PC-3 (cell line): ENCODE measurements around the gene SPSB1. TPM values are rescaled to one million over a fixed set of nuclear protein-coding genes. Genes with fewer than 3 reads are reported as not detected.

ENCODE experiments used
- ATAC-seq: fragments of 200-7000 bp; cut with Tn5 transposase; 2 replicates; pipeline ENCODE4 v1.9.1; 2020; ENCODE audit warnings: mild to moderate bottlenecking, moderate library complexity
- BruUV-seq: library from RNA; stranded (reverse); fragments of 400-500 nt; replicated peaks from 2 replicates; lab custom pipeline; 2021; lab: Mats Ljungman, UMichigan
- CTCF ChIA-PET: fragments of 300-600 bp; sonication (Branson Sonifier 250); formaldehyde crosslinking; loops from one replicate; lab custom pipeline; 2022; ENCODE audit warnings: antibody characterized with exemption; lab: Charles Lee
- POLR2A ChIA-PET: fragments of 300-600 bp; sonication (Branson Sonifier 250); formaldehyde crosslinking; loops from one replicate; lab custom pipeline; 2022; ENCODE audit warnings: antibody characterized with exemption; ENCODE audit not compliant: unreplicated experiment; lab: Charles Lee
- DNase-seq: peaks from one replicate; pipeline ENCODE4 v3.0.0-alpha.2; 2015
- H2AFZ ChIP-seq: fragments of 300-600 bp; sonication (generic); 2 replicates; pipeline ENCODE4 v1.6.0; 2016; ENCODE audit warnings: antibody characterized with exemption, low read length
- H3F3A ChIP-seq: fragments of 300-600 bp; sonication (generic); one replicate; pipeline ENCODE4 v1.6.0; 2017; ENCODE audit warnings: antibody characterized with exemption, low read length, control low read depth, mild to moderate bottlenecking; ENCODE audit not compliant: unreplicated experiment
- H3K27ac ChIP-seq: fragments of 300-600 bp; sonication (generic); 2 replicates; pipeline ENCODE4 v1.5.1; 2016; ENCODE audit warnings: mild to moderate bottlenecking, low read length
- H3K27me3 ChIP-seq: fragments of 300-600 bp; sonication (generic); 2 replicates; pipeline ENCODE4 v1.6.1; 2016; ENCODE audit warnings: low read length, mixed read lengths
- H3K36me3 ChIP-seq: fragments of 300-600 bp; sonication (generic); 2 replicates; pipeline ENCODE4 v1.6.1; 2016; ENCODE audit warnings: low read depth, mixed run types, low read length, mixed read lengths
- H3K4me1 ChIP-seq: fragments of 300-600 bp; sonication (generic); 2 replicates; pipeline ENCODE4 v1.5.1; 2016; ENCODE audit warnings: low read length; ENCODE audit not compliant: insufficient read depth
- H3K4me2 ChIP-seq: fragments of 300-600 bp; sonication (generic); 2 replicates; pipeline ENCODE4 v1.6.0; 2016; ENCODE audit warnings: low read length
- H3K4me3 ChIP-seq: fragments of 300-600 bp; sonication (generic); 2 replicates; pipeline ENCODE4 v1.5.1; 2016; ENCODE audit warnings: mild to moderate bottlenecking, low read length, mixed read lengths
- H3K79me2 ChIP-seq: fragments of 300-600 bp; sonication (generic); 2 replicates; pipeline ENCODE4 v1.6.1; 2017; ENCODE audit warnings: low read length, mixed read lengths
- H3K9ac ChIP-seq: fragments of 300-600 bp; sonication (generic); 2 replicates; pipeline ENCODE4 v1.6.0; 2016; ENCODE audit warnings: mild to moderate bottlenecking, low read length
- H3K9me2 ChIP-seq: fragments of 300-600 bp; sonication (generic); replicated peaks from 2 replicates; pipeline ENCODE4 v1.6.1; 2016; ENCODE audit warnings: mixed run types, low read length, mixed read lengths
- H3K9me3 ChIP-seq: fragments of 300-600 bp; sonication (generic); 2 replicates; pipeline ENCODE4 v1.6.1; 2016; ENCODE audit warnings: low read length, mixed read lengths
- H4K20me1 ChIP-seq: fragments of 300-600 bp; sonication (generic); 2 replicates; pipeline ENCODE4 v1.6.1; 2016; ENCODE audit warnings: low read length, mixed read lengths
- CTCF ChIP-seq: fragments of 300-600 bp; sonication (generic); conservative IDR thresholded peaks from 2 replicates; pipeline ENCODE4 v1.5.1; 2017; ENCODE audit warnings: antibody characterized with exemption, low read depth, mild to moderate bottlenecking, low read length
- EZH2 ChIP-seq: fragments of 300-600 bp; sonication (generic); IDR thresholded peaks from one replicate; pipeline ENCODE4 v1.6.1; 2017; ENCODE audit warnings: antibody characterized with exemption, mild to moderate bottlenecking, low read length; ENCODE audit not compliant: unreplicated experiment
- EZH2phosphoT487 ChIP-seq: fragments of 300-600 bp; sonication (generic); IDR thresholded peaks from 2 replicates; pipeline ENCODE4 v1.6.1; 2018; ENCODE audit warnings: mild to moderate bottlenecking, antibody characterized with exemption, low read length, borderline replicate concordance
- intact Hi-C: fragments of 100-400 bp; cut with micrococcal nuclease; formaldehyde crosslinking; loops from 2 replicates; pipeline ENCODE4 v1.9.0; 2023
- total RNA-seq: library from RNA; depleted of rRNA; stranded (reverse); fragments of >200 nt; gene quantifications from 2 replicates; pipeline ENCODE4 v1.2.3, GENCODE V29; 2014

Gene SPSB1
- total RNA-seq, 1 experiment from 2014 or later, result 18.1 TPM

- no peak for ATAC-seq
- Histone ChIP-seq H2AFZ (no peak overlapping the region), H3K9me3 (no peaks in the 10 kb centered on the region), H3K4me2 (0 out of 2 replicates have a peak overlapping the region, but pooled peaks have one; percentile 11), H3K27ac (peak overlapping the region; percentile 52; the same call in 1 of the 2 replicates), H3K4me1 (peaks cover 6% of the 10 kb centered on the region; the same call in 1 of the 2 replicates), H3F3A (no peaks in the 10 kb centered on the region), H3K9me2 (no peaks in the 10 kb centered on the region), H4K20me1 (peaks cover 12% of the 10 kb centered on the region), H3K79me2 (peaks cover 89% of the 10 kb centered on the region), H3K4me3 (no peak overlapping the region), H3K27me3 (no peaks in the 10 kb centered on the region), H3K9ac (no peak overlapping the region), H3K36me3 (no peaks in the 10 kb centered on the region)
- ChIA-PET POLR2A (no interaction called here), CTCF (no interaction called here)
- no peak for DNase-seq
- intact Hi-C loops, result no loop called here
- no TSS peak for BruUV-seq
- no peak for TF ChIP-seq EZH2phosphoT487
- TF ChIP-seq EZH2, result no peak
Observed at GRCh38 chr1:9317072-9317471, 24.4 kb downstream of the SPSB1 start.

GRCh38 chr1:9317591-9318417, 25.1 kb downstream of the SPSB1 start:
- peak; percentile 37 for DNase-seq
- Histone ChIP-seq H3K9me2 (no peaks in the 10 kb centered on the region), H3K9me3 (no peaks in the 10 kb centered on the region), H3K79me2 (peaks cover 87% of the 10 kb centered on the region), H3K27ac (peak overlapping the region; percentile 52; the same call in 1 of the 2 replicates), H3F3A (no peaks in the 10 kb centered on the region), H2AFZ (no peak overlapping the region), H3K36me3 (no peaks in the 10 kb centered on the region), H3K27me3 (no peaks in the 10 kb centered on the region), H4K20me1 (peaks cover 16% of the 10 kb centered on the region), H3K4me3 (no peak overlapping the region), H3K4me2 (0 out of 2 replicates have a peak overlapping the region, but pooled peaks have one; percentile 11), H3K9ac (no peak overlapping the region), H3K4me1 (peaks cover 6% of the 10 kb centered on the region; the same call in 1 of the 2 replicates)
- POLR2A ChIA-PET, result interaction anchor here (0.6 kb wide), 1 partner anchor 71 kb away, joined by 5 read pairs; no protein-coding TSS in a partner anchor
- intact Hi-C loops, result no loop called here
- CTCF ChIA-PET, result no interaction called here
- TF ChIP-seq EZH2 (no peak), CTCF (no peak), EZH2phosphoT487 (no peak)
- BruUV-seq, result no TSS peak
- peak; percentile 72 for ATAC-seq

- POLR2A ChIA-PET, result no interaction called here
Observed at GRCh38 chr1:9319208-9319788, 26.6 kb downstream of the SPSB1 start.

More at GRCh38 chr1:9319208-9319788, 26.6 kb downstream of the SPSB1 start:
- Histone ChIP-seq H3K9me3 (no peaks in the 10 kb centered on the region), H3K9ac (no peak overlapping the region), H3K4me3 (no peak overlapping the region), H3K27me3 (no peaks in the 10 kb centered on the region), H3K79me2 (peaks cover 96% of the 10 kb centered on the region), H3K4me1 (peaks cover 6% of the 10 kb centered on the region; the same call in 1 of the 2 replicates), H3K36me3 (no peaks in the 10 kb centered on the region), H4K20me1 (peaks cover 22% of the 10 kb centered on the region), H3K27ac (no peak overlapping the region), H3K4me2 (no peak overlapping the region), H3F3A (no peaks in the 10 kb centered on the region), H2AFZ (no peak overlapping the region), H3K9me2 (no peaks in the 10 kb centered on the region)
- ATAC-seq, result no peak
- BruUV-seq, result no TSS peak
- intact Hi-C loops, result no loop called here
- DNase-seq, result no peak
- CTCF ChIA-PET, result no interaction called here
- no peak for TF ChIP-seq EZH2phosphoT487
- no peak for TF ChIP-seq EZH2
- no peak for TF ChIP-seq CTCF
